B cell (primary cell): Measurements from ENCODE around the gene DISP1.

Experiments
- CTCF ChIP-seq: fragments of 200-600 bp; IDR thresholded peaks from one replicate; pipeline ENCODE4 v1.8.0; 2022; ENCODE audit warnings: antibody characterized with exemption, mild to moderate bottlenecking
- EZH2 ChIP-seq: IDR thresholded peaks from 2 replicates; pipeline ENCODE4 v1.6.1; 2012; ENCODE audit warnings: borderline replicate concordance, low read depth, mild to moderate bottlenecking, moderate library complexity, low read length; ENCODE audit not compliant: insufficient read depth, poor library complexity, severe bottlenecking

GRCh38 chr1:222769971-222770620 is 44.7 kb upstream of the DISP1 start:
- TF ChIP-seq CTCF (no peak), EZH2 (no peak)
